HG03103 (cell line): Measurements from ENCODE around the gene KIF6.

ENCODE experiments used
- ATAC-seq: cut with Tn5 transposase; IDR thresholded peaks from one replicate; pipeline ENCODE4 v1.9.1; 2021; ENCODE audit warnings: low read depth; ENCODE audit not compliant: unreplicated experiment

KIF6 gene

DNA sequence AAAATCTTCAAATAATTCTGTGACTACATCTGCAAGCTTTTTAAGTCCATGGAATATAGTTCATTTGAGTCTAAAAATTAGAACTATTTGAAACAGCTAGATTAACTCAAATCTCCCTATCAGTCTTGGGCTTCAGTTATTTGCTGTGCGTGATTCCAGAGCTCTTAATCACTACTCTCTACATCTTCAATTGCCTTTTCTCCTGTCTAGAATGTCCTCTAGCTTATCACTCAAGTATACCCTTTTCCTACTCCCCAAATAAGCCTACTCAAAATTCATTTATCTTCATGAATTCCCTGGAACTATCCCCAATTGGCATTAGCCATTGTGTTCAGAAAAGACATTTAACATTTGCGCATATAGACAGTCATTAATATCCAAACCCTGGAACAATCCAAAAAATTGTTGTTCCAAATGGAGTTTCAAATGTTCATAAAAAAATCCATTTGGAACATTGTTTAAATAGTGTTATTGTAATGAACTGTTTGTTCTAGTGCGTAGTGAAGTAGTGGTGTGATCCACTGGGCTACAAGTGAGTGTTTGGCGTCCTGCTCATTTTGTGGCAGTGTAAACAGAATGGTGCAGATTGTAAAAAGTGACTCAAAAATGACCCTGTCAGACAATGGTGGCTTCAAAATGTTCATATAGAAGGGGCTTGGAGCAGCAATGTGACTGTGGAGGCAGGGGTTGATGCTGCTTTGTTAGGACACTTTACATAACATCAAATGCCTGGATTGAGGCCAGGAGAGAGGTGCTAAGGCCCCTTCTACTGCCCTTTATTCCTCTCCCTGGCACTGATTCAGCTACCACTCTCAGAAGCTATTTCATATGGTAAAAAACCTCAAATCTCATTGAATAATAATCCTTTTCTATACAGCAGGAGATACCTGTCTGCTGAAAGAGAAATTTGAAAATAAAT is 122.3 kb downstream of the KIF6 start:
- no peak for ATAC-seq

DNA sequence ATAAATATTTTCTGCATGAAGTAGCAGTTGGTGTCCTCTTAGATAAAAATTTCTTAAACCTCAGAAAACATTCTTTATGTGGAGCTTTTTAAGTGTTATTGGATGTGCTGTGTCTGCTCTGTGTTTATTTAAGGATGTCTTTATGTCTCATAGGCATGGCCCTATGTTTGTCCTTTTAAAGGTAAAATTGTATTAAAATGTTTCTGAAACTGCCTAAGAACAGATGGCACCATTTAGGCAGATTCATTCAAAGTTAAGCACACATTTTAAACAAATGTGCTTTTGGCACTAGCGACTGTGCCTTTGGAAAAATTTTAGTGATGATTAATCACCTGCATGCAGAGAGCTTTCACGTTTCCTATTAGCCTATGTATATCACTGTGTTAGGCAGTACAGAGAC is 125.2 kb downstream of the KIF6 start:
- ATAC-seq, result no peak

DNA sequence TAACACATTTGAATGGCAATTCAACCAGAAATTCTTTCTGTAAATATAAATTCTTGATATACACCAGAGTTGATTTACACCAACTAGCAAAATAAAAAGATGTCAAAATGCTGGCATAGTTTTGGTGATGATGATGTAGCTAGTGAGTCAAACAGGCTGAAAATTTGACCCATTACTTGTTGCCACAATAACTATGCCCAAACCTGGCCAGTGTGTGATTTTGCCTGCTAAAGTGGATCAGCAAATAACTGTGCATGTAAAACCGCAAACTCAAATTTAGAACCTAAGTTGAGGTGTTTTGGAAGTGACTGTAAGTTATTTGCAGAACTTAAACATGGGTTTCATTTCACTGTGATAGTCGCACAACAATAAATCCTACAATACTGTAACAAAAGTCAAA is 125.9 kb downstream of the KIF6 start:
- no peak for ATAC-seq

DNA sequence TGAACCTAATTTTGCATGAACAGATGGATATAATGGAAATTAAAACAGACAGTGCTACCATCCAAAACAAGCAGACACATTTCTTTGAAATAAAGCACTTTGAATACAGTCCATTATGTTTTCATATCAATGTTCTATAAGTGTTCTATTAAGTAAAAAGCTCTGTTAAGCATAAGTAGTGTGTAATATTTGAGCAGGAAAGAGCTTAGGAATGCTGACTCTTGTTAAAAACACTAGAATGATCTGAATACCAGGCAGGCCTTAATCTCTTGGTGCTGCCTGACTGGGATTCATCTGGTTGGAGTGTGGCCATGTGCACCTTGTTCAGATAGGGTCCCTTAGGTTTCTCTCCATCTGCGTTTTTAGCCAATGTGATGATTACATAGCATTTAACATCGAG is 130.9 kb downstream of the KIF6 start:
- no peak for ATAC-seq

DNA sequence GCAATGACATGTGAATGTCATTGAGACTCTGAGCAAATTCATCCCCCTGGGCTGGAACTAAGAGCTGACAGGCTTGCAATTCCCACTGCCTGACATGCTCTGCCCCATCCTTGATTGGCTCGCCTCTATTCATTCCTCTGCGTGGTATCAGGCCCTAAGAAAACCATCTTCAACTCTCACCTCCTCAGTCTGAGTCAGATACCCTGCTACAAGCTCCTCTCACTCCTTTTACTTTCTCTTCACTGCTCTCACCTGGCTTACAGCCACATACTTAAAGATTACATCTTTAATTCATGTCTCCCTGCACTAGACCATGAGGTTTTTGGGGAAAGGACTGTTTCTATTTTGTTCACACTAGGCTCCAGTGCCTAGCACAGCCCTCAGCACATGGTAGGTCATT is 131.6 kb downstream of the KIF6 start:
- no peak for ATAC-seq

DNA sequence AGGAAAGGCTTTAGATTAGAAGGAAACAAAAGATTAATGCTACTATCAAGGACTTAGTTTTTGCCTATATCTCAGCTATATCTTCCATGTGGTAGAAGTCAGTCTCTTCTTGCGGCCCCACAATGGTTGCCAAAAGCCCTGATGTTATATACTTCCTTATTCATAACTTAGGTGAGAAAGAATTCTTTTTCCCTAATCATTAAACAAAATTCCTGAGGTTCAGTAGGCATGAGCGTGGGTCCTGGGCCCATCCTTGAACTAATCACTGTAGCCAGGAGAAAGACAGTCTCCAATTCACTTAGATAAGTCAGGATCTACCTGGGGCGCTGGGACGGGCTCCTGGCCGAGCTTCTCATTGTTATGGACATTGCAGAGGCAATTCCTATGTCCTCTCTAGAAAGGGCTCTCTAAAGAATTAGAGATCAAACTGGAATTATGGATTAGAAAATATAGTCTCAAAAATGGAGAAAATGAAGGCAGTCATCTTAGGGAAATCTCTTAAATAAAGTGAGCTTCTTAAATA is 134.3 kb downstream of the KIF6 start:
- no peak for ATAC-seq

DNA sequence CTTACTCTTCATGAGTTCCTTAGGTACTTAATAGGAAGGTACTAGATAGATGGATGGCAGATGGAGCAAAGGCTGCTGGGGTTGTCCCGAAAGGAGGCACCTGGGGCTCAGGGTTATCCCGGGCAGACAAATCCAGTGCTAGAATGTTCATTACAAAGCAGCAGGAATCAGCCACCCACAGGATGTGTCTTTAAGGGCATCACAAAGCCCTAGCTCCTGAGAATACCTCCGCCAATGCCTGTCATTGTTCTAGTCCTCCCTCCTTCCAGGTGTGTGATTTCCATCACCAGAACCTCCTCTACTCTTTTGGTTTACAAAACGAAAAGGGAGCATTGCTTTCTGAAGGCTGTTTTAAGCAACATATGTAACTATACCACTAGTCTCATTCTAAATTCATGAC is 138.1 kb downstream of the KIF6 start:
- ATAC-seq, result no peak

DNA sequence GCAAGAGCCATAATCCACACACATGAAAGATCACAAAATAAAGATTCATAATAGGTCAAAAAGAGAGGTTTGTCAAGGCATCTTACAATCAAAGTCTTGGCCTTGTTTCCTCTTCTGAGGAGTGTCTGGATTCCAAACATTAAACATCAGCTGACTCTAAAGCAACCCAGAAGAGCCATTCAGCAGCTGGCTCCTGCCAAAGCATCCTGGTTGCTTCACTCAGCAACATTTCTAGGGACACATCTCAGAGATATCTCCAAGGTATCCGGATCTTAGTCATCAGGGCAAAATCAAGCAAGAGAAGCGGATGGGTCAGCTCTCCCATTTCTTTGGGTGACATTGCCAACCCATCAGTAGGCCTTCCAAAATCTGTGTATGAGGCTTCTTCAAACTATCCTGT is 139.6 kb downstream of the KIF6 start:
- ATAC-seq, result no peak

DNA sequence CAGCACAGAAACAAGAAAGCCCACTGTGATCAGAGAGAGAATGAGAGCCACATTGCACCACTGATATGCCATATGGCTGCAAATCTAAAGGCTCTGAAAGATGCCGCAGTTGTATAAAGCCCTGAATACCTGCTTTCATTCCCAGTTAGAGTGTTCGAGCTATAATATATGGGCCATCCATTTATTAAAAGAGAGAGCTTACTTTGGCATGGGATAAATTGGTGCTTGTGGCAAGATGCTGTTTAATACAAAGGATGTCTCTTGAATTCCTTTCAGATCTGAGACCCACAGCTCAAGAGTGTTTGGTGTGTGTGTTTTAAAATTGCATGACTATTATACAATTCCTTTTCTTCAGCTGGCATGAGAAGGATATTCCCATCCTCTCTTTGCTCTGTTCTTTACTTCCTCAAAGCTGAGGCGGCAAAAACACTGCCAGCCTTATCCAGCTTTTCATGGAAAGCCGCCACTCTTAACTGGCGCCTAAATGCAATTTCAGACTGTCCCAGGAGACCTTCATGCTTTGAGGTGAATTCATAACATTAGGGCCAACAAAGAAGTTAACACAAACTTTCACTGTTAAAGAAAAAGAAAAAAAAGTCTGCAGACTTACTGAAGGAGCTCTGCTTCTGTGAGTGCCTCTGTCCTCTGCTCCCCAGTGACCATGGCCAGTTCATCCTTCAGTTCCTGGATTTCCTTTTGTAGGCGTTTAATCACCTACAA is 147.6 kb downstream of the KIF6 start:
- no peak for ATAC-seq

DNA sequence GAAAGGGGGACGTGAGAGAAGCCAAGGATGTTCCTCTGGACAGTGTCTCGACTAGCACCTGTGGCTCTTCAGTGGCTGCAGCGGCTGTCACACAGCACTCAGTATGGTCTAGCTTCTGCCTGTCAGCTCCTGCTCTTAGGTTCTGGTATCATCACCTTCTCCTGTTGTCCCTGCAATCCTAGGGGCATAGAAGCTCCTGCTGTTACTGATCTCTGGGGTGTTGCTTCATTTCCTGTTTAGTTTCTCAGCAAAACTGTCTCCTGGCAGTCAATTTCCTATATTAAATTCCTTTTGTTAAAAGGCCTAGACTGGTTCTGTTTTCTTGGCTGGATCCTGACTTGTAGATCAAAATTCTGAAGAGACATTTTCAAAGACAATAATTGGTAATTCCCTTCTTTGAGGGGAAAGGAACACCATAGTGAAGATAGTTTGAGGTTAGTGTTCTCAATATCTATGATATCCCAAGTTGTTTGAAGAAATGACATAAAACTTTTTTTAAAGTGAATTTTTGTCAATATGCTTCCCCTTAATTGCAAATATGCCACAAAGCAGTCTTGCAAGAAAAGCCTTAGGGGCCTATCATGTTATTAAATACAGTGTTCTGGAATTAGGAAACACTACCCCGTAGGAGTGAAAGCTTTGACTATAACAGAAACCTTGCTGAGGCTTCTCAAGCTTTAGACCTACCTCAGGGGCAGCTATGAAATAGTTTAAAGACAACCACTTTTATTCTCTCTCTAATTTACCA is 148.5 kb downstream of the KIF6 start:
- no peak for ATAC-seq

DNA sequence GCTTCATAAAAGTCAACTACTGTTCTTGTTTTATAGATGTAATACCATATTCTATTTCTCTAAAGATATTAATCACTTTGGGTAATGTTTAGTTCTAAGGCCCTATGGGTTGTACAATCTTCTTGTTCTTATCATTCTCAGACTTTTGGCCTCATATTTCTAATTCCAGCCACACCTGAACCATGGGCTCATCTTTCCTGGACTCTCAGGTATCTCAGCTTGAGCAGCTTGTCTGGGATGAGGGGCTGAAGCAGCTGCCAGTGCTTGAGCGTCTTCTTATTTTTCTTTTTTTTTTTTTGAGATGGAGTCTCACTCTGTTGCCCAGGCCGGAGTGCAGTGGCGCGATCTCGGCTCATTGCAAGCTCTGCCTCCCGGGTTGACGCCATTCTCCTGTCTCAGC is 150.2 kb downstream of the KIF6 start:
- ATAC-seq, result no peak

DNA sequence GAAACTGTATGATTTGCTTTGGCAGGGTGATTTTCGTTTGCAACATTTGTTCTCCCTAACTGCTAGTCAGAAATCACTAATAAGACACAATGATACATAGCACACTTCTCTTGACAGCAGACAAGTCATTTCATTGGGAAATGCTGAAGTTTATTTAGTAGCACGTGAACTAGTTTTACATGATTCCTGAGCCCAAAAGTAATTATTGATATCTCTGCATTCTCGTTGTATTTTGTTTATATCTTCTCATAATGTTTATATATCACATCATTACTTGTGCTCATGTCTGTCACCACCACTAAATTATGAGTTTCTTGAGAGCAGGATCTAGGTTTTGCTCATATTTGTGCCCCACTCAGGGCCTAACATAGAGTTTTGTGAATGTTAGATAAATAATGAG is 151.7 kb downstream of the KIF6 start:
- no peak for ATAC-seq

DNA sequence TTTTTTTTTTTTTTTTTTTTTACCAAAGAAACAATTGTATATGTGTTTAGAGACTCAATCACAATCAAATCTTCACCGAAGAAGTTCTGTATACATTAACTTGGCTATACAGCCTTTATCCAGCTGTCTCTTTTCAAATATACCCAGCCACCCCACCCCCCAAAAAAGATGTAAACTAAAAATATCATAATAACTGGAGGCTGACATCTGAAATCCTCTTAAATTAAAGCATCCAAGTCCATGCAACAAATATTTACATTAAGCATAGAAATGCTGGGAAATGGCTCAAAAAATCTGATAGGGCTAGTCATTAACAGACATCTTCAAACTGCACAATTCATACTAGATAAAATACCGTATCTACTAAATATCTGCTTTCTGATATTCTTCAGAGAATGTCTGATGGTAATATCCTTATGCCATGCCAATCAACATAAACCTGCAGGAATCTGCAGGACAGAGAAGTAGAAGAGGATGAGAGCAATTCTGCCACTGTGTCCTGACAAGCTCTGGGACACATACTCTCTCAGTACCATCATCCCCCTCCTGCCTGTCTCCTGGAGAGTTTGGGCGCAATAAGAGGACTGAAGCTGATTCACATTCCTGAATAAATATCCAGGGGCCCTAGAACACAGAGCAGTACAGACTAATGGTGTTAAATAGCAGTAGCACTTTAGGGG is 152.4 kb downstream of the KIF6 start:
- ATAC-seq, result no peak

DNA sequence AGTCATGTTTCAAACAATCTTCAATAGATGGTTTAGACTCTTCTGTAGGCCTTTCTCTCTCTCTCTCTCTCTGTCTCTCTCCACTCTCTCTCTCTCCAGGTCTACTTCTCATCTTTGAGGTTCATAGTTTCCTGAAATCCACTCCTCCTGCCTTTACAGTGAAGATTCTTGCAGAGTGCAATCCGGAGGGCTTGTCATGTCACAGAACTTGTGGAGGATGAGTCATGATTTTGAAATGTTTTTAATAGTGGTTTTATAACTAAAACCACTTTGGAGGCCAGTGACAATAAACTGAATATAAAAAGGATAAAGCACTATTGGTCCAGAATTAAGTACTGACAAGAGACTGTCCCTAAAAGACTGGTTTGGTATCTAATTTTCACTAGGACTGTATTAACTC is 156.3 kb downstream of the KIF6 start:
- ATAC-seq, result no peak

DNA sequence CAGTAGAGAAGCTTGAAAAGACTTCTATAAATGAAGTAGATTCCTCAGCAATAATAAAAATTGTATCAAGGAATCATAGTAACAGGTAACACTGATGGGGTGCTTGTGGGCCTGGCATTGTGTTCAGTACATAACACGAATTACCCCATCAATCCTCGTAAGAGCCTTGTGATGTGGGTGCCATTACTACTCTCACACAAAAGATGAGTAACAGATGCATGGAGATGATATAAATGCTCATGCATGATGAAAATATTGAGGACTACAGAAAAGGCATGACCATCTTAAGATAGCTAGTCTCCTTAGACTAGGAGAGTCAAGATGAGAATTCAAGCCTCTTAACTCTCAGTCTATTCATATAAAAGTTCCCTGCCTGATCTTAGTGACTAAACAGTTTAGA is 158.1 kb downstream of the KIF6 start:
- ATAC-seq, result no peak

DNA sequence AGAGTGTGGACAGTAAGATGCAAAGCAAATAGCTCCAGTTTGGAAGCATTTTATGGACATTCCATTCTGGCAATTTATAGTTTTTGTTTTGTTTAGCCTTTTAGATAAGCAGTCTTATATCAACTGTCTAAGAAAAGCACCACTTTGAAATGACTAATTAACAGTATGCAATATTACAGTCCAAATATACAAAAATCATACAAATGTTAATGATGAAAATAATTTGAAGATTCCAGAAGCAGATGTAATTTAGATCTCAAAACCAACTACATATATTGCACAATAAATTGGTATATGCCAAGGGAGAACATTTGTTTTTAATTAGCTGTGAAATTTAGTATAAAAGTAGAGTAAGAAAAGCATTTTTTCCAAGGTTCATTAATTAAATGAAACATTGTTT is 158.8 kb downstream of the KIF6 start:
- no peak for ATAC-seq

DNA sequence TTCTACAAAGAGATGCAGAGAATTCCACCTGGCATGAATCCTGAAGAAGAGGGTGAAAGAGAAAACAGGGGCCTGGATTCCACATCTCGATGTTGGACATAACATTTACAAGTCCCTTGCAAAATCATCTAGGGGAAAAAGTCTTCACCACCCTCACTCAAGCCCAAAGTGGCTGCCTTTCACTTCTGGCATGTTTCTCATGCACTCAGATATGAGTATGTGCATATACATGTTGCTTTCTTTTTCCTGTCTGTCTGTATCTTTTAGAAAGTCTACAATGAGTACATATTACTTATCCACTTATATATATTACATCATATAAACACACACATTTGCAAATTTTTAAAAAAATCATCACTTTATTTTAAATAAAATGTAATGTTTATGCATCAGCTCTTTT is 159.3 kb downstream of the KIF6 start:
- no peak for ATAC-seq

DNA sequence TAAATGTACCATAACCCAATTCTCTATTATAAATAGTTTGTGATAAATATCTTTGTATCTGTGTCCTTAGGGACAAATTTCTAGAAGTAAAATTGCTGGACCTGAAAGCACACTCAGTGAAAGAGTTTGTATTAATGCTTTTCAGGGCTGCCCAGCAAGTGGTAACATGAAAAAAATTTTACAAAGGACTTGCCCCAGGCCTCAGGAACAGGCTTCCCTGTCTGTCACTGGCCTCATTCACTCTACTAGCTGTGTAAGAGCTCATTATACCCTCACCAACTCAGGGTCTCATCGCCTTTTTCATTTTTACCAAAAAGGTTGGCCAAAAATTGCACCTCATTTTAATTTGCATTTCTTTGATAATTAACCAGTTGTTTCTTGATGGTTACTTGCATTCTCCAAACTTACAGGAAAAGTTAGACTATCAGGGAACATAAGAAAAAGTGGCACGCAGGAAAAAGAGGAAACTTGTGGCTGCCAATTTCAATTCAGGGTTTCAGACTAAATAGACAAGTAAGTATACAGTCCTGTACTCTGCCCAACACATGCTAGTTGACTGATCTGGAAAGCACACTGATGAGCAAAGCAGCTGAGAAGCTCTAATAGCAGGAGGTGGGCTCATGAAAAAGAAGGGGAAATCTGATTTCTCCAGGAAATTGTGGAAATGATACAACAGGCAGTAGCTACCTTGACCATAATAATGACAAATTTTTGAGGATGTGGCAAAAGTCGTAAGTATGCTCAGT is 161.5 kb downstream of the KIF6 start:
- ATAC-seq, result no peak

DNA sequence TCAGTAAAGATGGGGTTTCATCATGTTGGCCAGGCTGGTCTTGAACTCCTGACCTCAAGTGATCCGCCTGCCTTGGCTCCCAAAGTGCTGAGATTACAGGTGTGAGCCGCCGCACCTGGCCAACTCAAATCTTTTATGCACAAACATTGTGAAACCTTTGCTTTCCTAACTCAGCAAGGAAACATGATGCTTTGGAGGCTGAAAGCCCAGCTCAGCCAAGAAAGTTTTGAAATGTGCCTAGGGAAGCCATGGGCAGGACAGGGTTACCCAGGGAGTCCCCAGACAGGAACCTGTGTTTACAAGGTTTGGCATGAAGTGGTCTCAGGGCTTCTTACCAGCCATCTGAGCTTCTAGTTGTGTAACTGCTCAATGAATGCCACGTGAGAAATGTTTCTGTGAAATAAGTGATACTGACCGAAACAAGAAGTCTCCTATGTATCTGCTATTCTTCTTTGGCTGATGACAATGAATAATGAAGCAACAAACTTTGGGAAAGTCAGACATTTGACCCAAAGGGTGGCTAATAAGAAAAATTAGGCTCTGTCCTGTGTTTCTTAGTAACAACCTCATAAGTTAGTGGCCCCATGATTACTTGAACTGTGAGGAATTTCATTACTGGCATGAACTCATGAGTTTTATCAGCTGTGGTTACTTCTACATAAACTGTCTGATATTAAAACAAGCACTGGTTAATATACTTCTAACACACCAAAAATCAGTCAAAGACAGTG is 163.5 kb downstream of the KIF6 start:
- ATAC-seq, result no peak
